Measurements from ENCODE around the gene DNAJC15.

DNAJC15 gene

GRCh38 chr13:43157796-43158195, 134.4 kb downstream of the DNAJC15 start:
- Histone ChIP-seq H3K27ac (replicated peaks; ENCODE audit: low read length) (no peak overlapping the region), H2BK5ac (ENCODE audit: low read length) (no peak overlapping the region), H3K4me2 (ENCODE audit: insufficient read depth, low read length, poor library complexity, severe bottlenecking) (no peak overlapping the region), H4K91ac (ENCODE audit: low read depth, low read length, poor library complexity) (no peak overlapping the region), H3K27me3 (ENCODE audit: control insufficient read depth in 3 of 3, insufficient read depth in 3 of 3, low read depth in 1 of 3, low read length in 3 of 3) (peaks cover 0 to 3% (median 0%) of the 10 kb centered on the region in 3 experiments), H3K23ac (ENCODE audit: low read depth, low read length, poor library complexity) (no peak overlapping the region), H2BK15ac (ENCODE audit: low read length) (no peak overlapping the region), H3K4me3 (ENCODE audit: low read length in 2 of 2) (no peak overlapping the region), H3K18ac (ENCODE audit: low read length) (no peak overlapping the region), H2BK120ac (ENCODE audit: low read depth, low read length) (no peak overlapping the region), H3K4me1 (ENCODE audit: control insufficient read depth in 2 of 2, insufficient read depth in 1 of 2, low read depth in 1 of 2, low read length in 2 of 2) (no peaks in the 10 kb centered on the region), H2AFZ (ENCODE audit: low read length) (no peak overlapping the region), H3K14ac (ENCODE audit: low read length) (no peak overlapping the region), H3K36me3 (replicated peaks in 1 of 2; ENCODE audit: control insufficient read depth in 2 of 2, insufficient read depth in 2 of 2, low read length in 2 of 2) (no peaks in the 10 kb centered on the region), H3K4ac (ENCODE audit: low read length) (no peak overlapping the region), H4K8ac (ENCODE audit: low read depth, low read length) (no peak overlapping the region), H2AK5ac (ENCODE audit: low read depth, low read length) (no peak overlapping the region), H3K9ac (ENCODE audit: low read depth, low read length, poor library complexity) (no peak overlapping the region), H2BK12ac (ENCODE audit: low read length) (no peak overlapping the region), H3K9me3 (replicated peaks in 1 of 2; ENCODE audit: control insufficient read depth in 2 of 2, insufficient read depth in 1 of 2, low read depth in 1 of 2, low read length in 2 of 2) (no peaks in the 10 kb centered on the region), H3K79me1 (ENCODE audit: low read depth, low read length) (no peaks in the 10 kb centered on the region)
- whole genome bisulfite sequencing, 2 donors (ENCODE audit: extremely low coverage in 2 of 2, insufficient read length in 2 of 2, insufficient replicate concordance in 1 of 2): no CpG with 5 or more reads among the region's 2 CpGs
- DNase-seq (ENCODE audit: low spot score): no peak

GRCh38 chr13:43158516-43158915, 135.1 kb downstream of the DNAJC15 start:
- H2BK15ac ChIP-seq (ENCODE audit: low read length): no peak overlapping the region
- no peak overlapping the region for H3K9ac ChIP-seq (ENCODE audit: low read depth, low read length, poor library complexity)
- no peak overlapping the region for H4K8ac ChIP-seq (ENCODE audit: low read depth, low read length)
- H2AK5ac ChIP-seq (ENCODE audit: low read depth, low read length): no peak overlapping the region
- no peak overlapping the region for H4K91ac ChIP-seq (ENCODE audit: low read depth, low read length, poor library complexity)
- DNase-seq (ENCODE audit: low spot score): no peak
- H2BK12ac ChIP-seq (ENCODE audit: low read length): no peak overlapping the region
- H3K4me2 ChIP-seq (ENCODE audit: insufficient read depth, low read length, poor library complexity, severe bottlenecking): no peak overlapping the region
- H2BK120ac ChIP-seq (ENCODE audit: low read depth, low read length): no peak overlapping the region
- H3K23ac ChIP-seq (ENCODE audit: low read depth, low read length, poor library complexity): no peak overlapping the region
- WGBS, 2 donors (ENCODE audit: extremely low coverage in 2 of 2, insufficient read length in 2 of 2, insufficient replicate concordance in 1 of 2): no CpG with 5 or more reads among the region's 3 CpGs
- H3K79me1 ChIP-seq (ENCODE audit: low read depth, low read length): no peaks in the 10 kb centered on the region
- no peaks in the 10 kb centered on the region for H3K36me3 ChIP-seq (replicated peaks in 1 of 2; ENCODE audit: control insufficient read depth in 2 of 2, insufficient read depth in 2 of 2, low read length in 2 of 2)
- H3K14ac ChIP-seq (ENCODE audit: low read length): no peak overlapping the region
- H3K4me1 ChIP-seq (ENCODE audit: control insufficient read depth in 2 of 2, insufficient read depth in 1 of 2, low read depth in 1 of 2, low read length in 2 of 2): no peaks in the 10 kb centered on the region
- no peak overlapping the region for H3K27ac ChIP-seq (replicated peaks; ENCODE audit: low read length)
- no peak overlapping the region for H3K4me3 ChIP-seq (ENCODE audit: low read length in 2 of 2)
- no peak overlapping the region for H3K4ac ChIP-seq (ENCODE audit: low read length)
- H2BK5ac ChIP-seq (ENCODE audit: low read length): no peak overlapping the region
- H3K9me3 ChIP-seq (replicated peaks in 1 of 2; ENCODE audit: control insufficient read depth in 2 of 2, insufficient read depth in 1 of 2, low read depth in 1 of 2, low read length in 2 of 2): no peaks in the 10 kb centered on the region
- peaks cover 0 to 3% (median 0%) of the 10 kb centered on the region in 3 experiments for H3K27me3 ChIP-seq (ENCODE audit: control insufficient read depth in 3 of 3, insufficient read depth in 3 of 3, low read depth in 1 of 3, low read length in 3 of 3)
- H2AFZ ChIP-seq (ENCODE audit: low read length): peak overlapping the region; percentile 68
- H3K18ac ChIP-seq (ENCODE audit: low read length): no peak overlapping the region

GRCh38 chr13:43159026-43159461, 135.7 kb downstream of the DNAJC15 start:
- no CpG with 5 or more reads among the region's 3 CpGs for WGBS, 2 donors (ENCODE audit: extremely low coverage in 2 of 2, insufficient read length in 2 of 2, insufficient replicate concordance in 1 of 2)
- no peaks in the 10 kb centered on the region for H3K36me3 ChIP-seq (replicated peaks in 1 of 2; ENCODE audit: control insufficient read depth in 2 of 2, insufficient read depth in 2 of 2, low read length in 2 of 2)

More at GRCh38 chr13:43159026-43159461, 135.7 kb downstream of the DNAJC15 start:
- no peak overlapping the region for H3K18ac ChIP-seq (ENCODE audit: low read length)
- H3K9ac ChIP-seq (ENCODE audit: low read depth, low read length, poor library complexity): no peak overlapping the region
- peaks cover 0 to under 1% (median 0%) of the 10 kb centered on the region in 3 experiments for H3K27me3 ChIP-seq (ENCODE audit: control insufficient read depth in 3 of 3, insufficient read depth in 3 of 3, low read depth in 1 of 3, low read length in 3 of 3)
- H3K27ac ChIP-seq (replicated peaks; ENCODE audit: low read length): no peak overlapping the region
- H3K4ac ChIP-seq (ENCODE audit: low read length): no peak overlapping the region
- H3K4me2 ChIP-seq (ENCODE audit: insufficient read depth, low read length, poor library complexity, severe bottlenecking): no peak overlapping the region
- no peak overlapping the region for H2BK120ac ChIP-seq (ENCODE audit: low read depth, low read length)
- no peak overlapping the region for H3K4me3 ChIP-seq (ENCODE audit: low read length in 2 of 2)
- H3K4me1 ChIP-seq (ENCODE audit: control insufficient read depth in 2 of 2, insufficient read depth in 1 of 2, low read depth in 1 of 2, low read length in 2 of 2): no peaks in the 10 kb centered on the region
- DNase-seq (ENCODE audit: low spot score): no peak
- H2BK12ac ChIP-seq (ENCODE audit: low read length): no peak overlapping the region
- H2AFZ ChIP-seq (ENCODE audit: low read length): peak overlapping the region; percentile 68
- H2AK5ac ChIP-seq (ENCODE audit: low read depth, low read length): no peak overlapping the region
- no peak overlapping the region for H4K8ac ChIP-seq (ENCODE audit: low read depth, low read length)
- no peak overlapping the region for H3K23ac ChIP-seq (ENCODE audit: low read depth, low read length, poor library complexity)
- no peaks in the 10 kb centered on the region for H3K9me3 ChIP-seq (replicated peaks in 1 of 2; ENCODE audit: control insufficient read depth in 2 of 2, insufficient read depth in 1 of 2, low read depth in 1 of 2, low read length in 2 of 2)
- H4K91ac ChIP-seq (ENCODE audit: low read depth, low read length, poor library complexity): no peak overlapping the region
- H2BK5ac ChIP-seq (ENCODE audit: low read length): no peak overlapping the region
- H2BK15ac ChIP-seq (ENCODE audit: low read length): no peak overlapping the region
- H3K14ac ChIP-seq (ENCODE audit: low read length): no peak overlapping the region
- H3K79me1 ChIP-seq (ENCODE audit: low read depth, low read length): no peaks in the 10 kb centered on the region

All from neuronal stem cell (in vitro differentiated cells).